ENCODE results near the gene SCARF1.
"Not testable (repeated sequence)": the region's sequence is repeated elsewhere in the genome, so short reads cannot be mapped to it uniquely, and the experiment has no call there.

DNA sequence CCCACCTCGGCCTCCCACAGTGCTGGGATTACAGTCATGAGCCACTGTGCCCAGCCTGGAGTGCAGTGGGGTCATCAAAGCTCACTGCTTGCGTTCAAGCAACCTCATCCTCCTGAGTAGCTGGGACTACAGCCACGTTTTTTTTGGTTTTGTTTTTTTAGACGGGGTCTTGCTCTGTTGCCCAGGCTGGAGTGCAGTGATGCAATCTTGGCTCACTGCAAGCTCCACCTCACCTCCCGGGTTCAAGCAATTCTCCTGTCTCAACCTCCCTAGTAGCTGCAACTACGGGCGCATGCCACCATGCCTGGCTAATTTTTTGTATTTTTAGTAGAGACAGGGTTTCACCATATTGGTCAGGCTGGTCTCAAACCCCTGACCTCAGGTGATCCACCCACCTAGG lies 7.3 kb upstream of the SCARF1 start:
- TF ChIP-seq ETV6 (CRISPR knock-in tag; IDR thresholded peaks at IDR 0.05); GTF2I (CRISPR knock-in tag; conservative IDR thresholded peaks at IDR 0.05); ZNF671 (CRISPR knock-in tag; IDR thresholded peaks at IDR 0.05); SP1 (CRISPR knock-in tag; conservative IDR thresholded peaks at IDR 0.05): not testable (repeated sequence)
